OCI-LY3 (cell line): ENCODE data around the gene ASTL.

ENCODE experiments used
- EZH2phosphoT487 ChIP-seq: fragments of 200-600 bp; shearing (Covaris generic); IDR thresholded peaks from 2 replicates; pipeline ENCODE4 v1.6.1; 2018; ENCODE audit warnings: antibody characterized with exemption, mixed run types, low read depth
- TF ChIP-seq, protein P1 (sequence below): fragments of 200-600, 300-600 bp; sonication (generic); IDR thresholded peaks from 2 replicates; pipeline ENCODE4 v1.5.1; 2014; ENCODE audit warnings: antibody characterized with exemption, low read length, low read depth

- no peak for TF ChIP-seq EZH2phosphoT487
- TF ChIP-seq, protein P1, sequence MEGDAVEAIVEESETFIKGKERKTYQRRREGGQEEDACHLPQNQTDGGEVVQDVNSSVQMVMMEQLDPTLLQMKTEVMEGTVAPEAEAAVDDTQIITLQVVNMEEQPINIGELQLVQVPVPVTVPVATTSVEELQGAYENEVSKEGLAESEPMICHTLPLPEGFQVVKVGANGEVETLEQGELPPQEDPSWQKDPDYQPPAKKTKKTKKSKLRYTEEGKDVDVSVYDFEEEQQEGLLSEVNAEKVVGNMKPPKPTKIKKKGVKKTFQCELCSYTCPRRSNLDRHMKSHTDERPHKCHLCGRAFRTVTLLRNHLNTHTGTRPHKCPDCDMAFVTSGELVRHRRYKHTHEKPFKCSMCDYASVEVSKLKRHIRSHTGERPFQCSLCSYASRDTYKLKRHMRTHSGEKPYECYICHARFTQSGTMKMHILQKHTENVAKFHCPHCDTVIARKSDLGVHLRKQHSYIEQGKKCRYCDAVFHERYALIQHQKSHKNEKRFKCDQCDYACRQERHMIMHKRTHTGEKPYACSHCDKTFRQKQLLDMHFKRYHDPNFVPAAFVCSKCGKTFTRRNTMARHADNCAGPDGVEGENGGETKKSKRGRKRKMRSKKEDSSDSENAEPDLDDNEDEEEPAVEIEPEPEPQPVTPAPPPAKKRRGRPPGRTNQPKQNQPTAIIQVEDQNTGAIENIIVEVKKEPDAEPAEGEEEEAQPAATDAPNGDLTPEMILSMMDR, result no peak
These were observed 32.1 kb downstream of the ASTL start for GRCh38 chr2:96105994-96106715.
